Esophagus squamous epithelium (tissue), 5 donors: ENCODE measurements around the gene MAPRE3. TPM values are rescaled to one million over a fixed set of nuclear protein-coding genes. Genes with fewer than 3 reads are reported as not detected.

Experiments used
- DNase-seq: peaks from one replicate; lab custom pipeline; 2025; lab: John Stamatoyannopoulos, UW
- H3K27ac ChIP-seq, 4 donors: fragments of 200-600 bp; sonication (generic); one replicate each; pipeline ENCODE4 v1.5.1; 2016 to 2019; ENCODE audit warnings: mild to moderate bottlenecking in 1 of 4
- H3K27me3 ChIP-seq, 4 donors: fragments of 200-600 bp; sonication (generic); 1 replicate in 3 of 4; 2 replicates in 1 of 4; pipeline versions ENCODE4 v1.5.1 to v1.6.0; 2017 to 2021; ENCODE audit warnings: antibody characterized with exemption in 1 of 4
- H3K36me3 ChIP-seq, 3 donors: fragments of 200-600 bp; sonication (generic); one replicate each; pipeline ENCODE4 v1.5.1; 2016 to 2019
- H3K4me1 ChIP-seq, 3 donors: fragments of 200-600 bp; sonication (generic); one replicate each; pipeline ENCODE4 v1.5.1; 2017 to 2019
- H3K4me3 ChIP-seq, 4 donors: fragments of 200-600 bp; sonication (generic); 1 replicate in 3 of 4; 2 replicates in 1 of 4; pipeline ENCODE4 v1.5.1; 2016 to 2019; ENCODE audit warnings: mild to moderate bottlenecking in 2 of 4, moderate library complexity in 1 of 4
- H3K9me3 ChIP-seq, 3 donors: fragments of 200-600 bp; sonication (generic); one replicate each; pipeline ENCODE4 v1.5.1; 2016 to 2019
- POLR2A ChIP-seq, 4 donors: fragments of 450-650 bp; IDR thresholded peaks; one replicate each; pipeline ENCODE4 v1.6.1; 2017; ENCODE audit warnings: antibody characterized with exemption in 4 of 4, mild to moderate bottlenecking in 4 of 4, moderate library complexity in 3 of 4
- WGBS, 2 donors: methylation state at CpG; one replicate each; pipeline ENCODE4 v1.1.5; 2018; 5-methylcytosine and 5-hydroxymethylcytosine counted together
- intact Hi-C: fragments of 100-400 bp; cut with DNase I; formaldehyde crosslinking; loops from one replicate; pipeline ENCODE4 v1.15.0; 2022
- total RNA-seq, 4 donors: library from RNA; depleted of rRNA; stranded (reverse); fragments of >200 nt; gene quantifications; one replicate each; pipeline ENCODE4 v1.1.0, GENCODE V29; 2016
- TF ChIP-seq, protein P1 (sequence below), 6 experiments: fragments of 450-650 bp in 4 of 6; fragments of 200-600 bp in 2 of 6; sonication (generic) in 2 of 6; IDR thresholded peaks; one replicate each; pipeline ENCODE4 v1.5.1; 2016 to 2019; ENCODE audit warnings: antibody characterized with exemption in 6 of 6, mild to moderate bottlenecking in 4 of 6, moderate library complexity in 4 of 6
- donor health status: DM: yes; HTN: yes; CAD: no.

Gene MAPRE3
- total RNA-seq, 4 donors from 2014 or later = 4.4 to 7.6 (median 5.2) TPM

- TF ChIP-seq, protein P1, sequence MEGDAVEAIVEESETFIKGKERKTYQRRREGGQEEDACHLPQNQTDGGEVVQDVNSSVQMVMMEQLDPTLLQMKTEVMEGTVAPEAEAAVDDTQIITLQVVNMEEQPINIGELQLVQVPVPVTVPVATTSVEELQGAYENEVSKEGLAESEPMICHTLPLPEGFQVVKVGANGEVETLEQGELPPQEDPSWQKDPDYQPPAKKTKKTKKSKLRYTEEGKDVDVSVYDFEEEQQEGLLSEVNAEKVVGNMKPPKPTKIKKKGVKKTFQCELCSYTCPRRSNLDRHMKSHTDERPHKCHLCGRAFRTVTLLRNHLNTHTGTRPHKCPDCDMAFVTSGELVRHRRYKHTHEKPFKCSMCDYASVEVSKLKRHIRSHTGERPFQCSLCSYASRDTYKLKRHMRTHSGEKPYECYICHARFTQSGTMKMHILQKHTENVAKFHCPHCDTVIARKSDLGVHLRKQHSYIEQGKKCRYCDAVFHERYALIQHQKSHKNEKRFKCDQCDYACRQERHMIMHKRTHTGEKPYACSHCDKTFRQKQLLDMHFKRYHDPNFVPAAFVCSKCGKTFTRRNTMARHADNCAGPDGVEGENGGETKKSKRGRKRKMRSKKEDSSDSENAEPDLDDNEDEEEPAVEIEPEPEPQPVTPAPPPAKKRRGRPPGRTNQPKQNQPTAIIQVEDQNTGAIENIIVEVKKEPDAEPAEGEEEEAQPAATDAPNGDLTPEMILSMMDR (IDR thresholded peaks at IDR 0.05) = peak in 1 of 6 experiments; percentile 3
- peak in 2 of 4 donors; percentile 59 to 74 for TF ChIP-seq POLR2A (IDR thresholded peaks at IDR 0.05)
- intact Hi-C loops = no loop called here
- Histone ChIP-seq H3K9me3 (no peaks in the 10 kb centered on the region), H3K4me1 (peaks cover 11 to 34% (median 13%) of the 10 kb centered on the region in 3 donors), H3K27me3 (no peaks in the 10 kb centered on the region), H3K36me3 (peaks cover 9 to 30% (median 15%) of the 10 kb centered on the region in 3 donors), H3K27ac (peak within 1 kb of the TSS; percentile 87 to 96 (median 93)), H3K4me3 (peak within 1 kb of the TSS; percentile 77 to 99 (median 96))
- DNase-seq = peak; percentile 72
- 1% methylated on average over 25 to 27 of the region's 67 CpGs for WGBS, 2 donors
These were observed 80.8 kb downstream of the MAPRE3 start, which contains the start of gene AGBL5 for GRCh38 chr2:27050996-27051901. TSS of gene AGBL5 (plus strand) at chr2:27051668. CDS start at chr2:27052959, 1,291 bp downstream.

- peaks cover 11 to 34% (median 13%) of the 10 kb centered on the region in 3 donors for H3K4me1 ChIP-seq
- no peaks in the 10 kb centered on the region for H3K27me3 ChIP-seq
- 14% methylated on average over 6 to 9 of the region's 24 CpGs for WGBS, 2 donors
- TF ChIP-seq, protein P1 (IDR thresholded peaks at IDR 0.05) = no peak
- no peak for TF ChIP-seq POLR2A (IDR thresholded peaks at IDR 0.05)
- intact Hi-C loops = no loop called here
- no peak for DNase-seq
- H3K36me3 ChIP-seq = peaks cover 9 to 38% (median 15%) of the 10 kb centered on the region in 3 donors
- H3K9me3 ChIP-seq = no peaks in the 10 kb centered on the region
- peak overlapping the region; percentile 77 to 99 (median 96) for H3K4me3 ChIP-seq
- H3K27ac ChIP-seq = peak overlapping the region; percentile 87 to 96 (median 93)
These were observed 81.6 kb downstream of the MAPRE3 start for GRCh38 chr2:27051902-27052645.

- H3K27me3 ChIP-seq = no peaks in the 10 kb centered on the region
- TF ChIP-seq, protein P1 (IDR thresholded peaks at IDR 0.05) = no peak
- no peak for TF ChIP-seq POLR2A (IDR thresholded peaks at IDR 0.05)
- no peak for DNase-seq
- H3K4me3 ChIP-seq = no peak overlapping the region
- peaks cover 9 to 51% (median 15%) of the 10 kb centered on the region in 3 donors for H3K36me3 ChIP-seq
- WGBS, 2 donors = 78% methylated on average over 11 of the region's 11 CpGs
- H3K27ac ChIP-seq = peak overlapping the region in 2 of 4 donors; percentile 92 to 96
- no peaks in the 10 kb centered on the region for H3K9me3 ChIP-seq
- H3K4me1 ChIP-seq = peaks cover 11 to 34% (median 13%) of the 10 kb centered on the region in 3 donors
- intact Hi-C loops = no loop called here
These were observed 82.9 kb downstream of the MAPRE3 start for GRCh38 chr2:27053321-27053720.

DNA sequence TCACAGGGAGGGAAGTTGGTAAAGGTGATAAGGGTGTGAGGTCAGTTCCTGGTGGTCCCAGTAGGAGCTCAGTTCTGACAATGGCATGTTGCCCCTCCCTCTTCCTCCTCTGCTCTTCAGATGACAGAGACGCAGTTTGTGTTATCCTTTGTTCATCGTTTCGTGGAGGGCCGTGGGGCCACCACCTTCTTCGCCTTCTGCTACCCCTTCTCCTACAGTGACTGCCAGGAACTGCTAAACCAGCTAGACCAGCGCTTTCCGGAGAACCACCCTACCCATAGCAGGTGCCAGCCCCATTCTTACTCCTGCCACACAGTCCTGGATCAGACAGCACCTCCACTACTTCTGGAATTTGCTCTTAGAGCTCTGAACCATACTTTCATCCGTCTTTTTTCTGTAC is 83.3 kb downstream of the MAPRE3 start:
- no peak for DNase-seq
- intact Hi-C loops = no loop called here
- no peaks in the 10 kb centered on the region for H3K9me3 ChIP-seq
- H3K4me3 ChIP-seq = no peak overlapping the region
- H3K27me3 ChIP-seq = no peaks in the 10 kb centered on the region
- 81 to 88% methylated on average over 8 of the region's 8 CpGs for WGBS, 2 donors
- peaks cover 11 to 34% (median 13%) of the 10 kb centered on the region in 3 donors for H3K4me1 ChIP-seq
- peaks cover 9 to 55% (median 15%) of the 10 kb centered on the region in 3 donors for H3K36me3 ChIP-seq
- TF ChIP-seq, protein P1 (IDR thresholded peaks at IDR 0.05) = no peak
- no peak for TF ChIP-seq POLR2A (IDR thresholded peaks at IDR 0.05)
- H3K27ac ChIP-seq = peak overlapping the region in 1 of 4 donors; percentile 92
